Stimulated activated CD8-positive, alpha-beta memory T cell treated with anti-CD3 and anti-CD28 coated beads, Interleukin-12 subunit alpha, Interleukin-12 subunit beta, amount 100 ng/mL, for 1 hour (primary cell): ENCODE measurements around the gene PDCD7.
A peak's percentile ranks its signal among the peaks of the same experiment; 100 is the strongest.
"Not testable (repeated sequence)": the region's sequence is repeated elsewhere in the genome, so short reads cannot be mapped to it uniquely, and the experiment has no call there.

Experiments
- DNase-seq: peaks from one replicate; pipeline ENCODE4 v3.0.0-alpha.2; 2020; ENCODE audit warnings: low read depth

The PDCD7 gene

DNA sequence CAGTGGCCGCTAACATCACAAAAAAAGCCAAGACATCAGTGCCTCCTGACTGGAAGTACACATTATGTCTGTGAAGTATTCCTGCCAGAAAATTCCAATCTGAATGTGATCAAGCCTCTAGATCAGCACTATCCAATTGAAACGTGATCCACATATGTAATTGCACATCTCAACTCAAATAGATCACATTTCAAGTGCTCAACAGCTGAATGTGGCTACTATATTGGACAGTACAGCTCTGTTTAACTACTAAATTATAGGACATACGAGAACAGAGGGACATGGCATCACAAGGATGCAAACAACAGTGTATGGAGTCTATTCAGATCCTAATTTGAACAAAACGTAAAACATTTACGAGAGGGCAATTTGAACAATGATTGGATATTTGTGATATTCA lies 18.1 kb downstream of the PDCD7 start:
- DNase-seq = no peak

DNA sequence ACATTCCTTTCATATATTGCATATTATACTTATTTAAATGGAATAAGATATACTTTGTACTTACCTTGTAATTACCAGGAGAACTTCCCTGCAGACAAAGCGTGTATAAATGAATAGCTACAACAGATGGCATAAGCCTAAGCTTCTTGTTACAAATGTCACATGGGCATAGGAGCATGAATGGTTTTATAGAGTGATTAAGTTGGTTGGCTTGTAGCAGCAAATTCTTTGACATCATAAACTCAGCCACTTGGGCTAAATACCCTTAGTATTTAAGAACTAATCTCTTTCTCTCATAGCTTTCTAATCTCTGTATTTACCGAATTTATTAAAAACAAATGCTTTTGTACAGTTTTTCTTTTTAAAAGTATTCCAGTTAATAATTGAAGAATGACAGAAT lies 18.5 kb downstream of the PDCD7 start, which contains the start of gene UBAP1L:
TSS of gene UBAP1L (minus strand) at position 115 of the 400 bp plus-strand sequence. CDS start 8,985 bp downstream, outside the sequence.
- DNase-seq = no peak

DNA sequence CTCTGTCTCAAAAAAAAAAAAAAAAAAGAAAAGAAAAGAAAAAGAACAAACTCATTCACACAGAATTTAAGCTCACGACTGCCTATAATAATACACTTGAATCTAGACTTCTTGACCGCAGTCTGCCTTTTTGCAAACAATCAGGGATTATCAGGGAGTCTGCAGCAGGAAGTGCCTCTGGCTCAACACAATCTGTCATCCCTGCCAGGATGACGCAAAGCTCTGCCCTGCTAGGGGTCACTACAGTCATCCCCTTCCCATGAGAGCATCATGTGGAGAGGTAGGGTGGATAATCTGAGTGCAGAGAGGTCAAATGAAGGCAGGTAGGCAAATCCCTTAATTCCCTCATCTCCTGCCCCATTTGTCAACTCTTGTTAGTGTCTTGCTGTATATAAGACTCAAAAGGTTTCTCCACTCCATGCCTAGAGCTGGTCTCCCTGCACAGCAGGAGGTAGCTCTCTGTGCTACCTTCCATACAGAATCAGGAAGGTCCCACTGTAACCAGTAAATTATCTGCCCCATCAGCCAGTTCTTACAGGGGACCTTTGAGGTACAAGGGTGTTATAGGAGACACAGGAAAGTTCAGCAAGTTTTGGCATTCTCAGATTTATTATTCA lies 22.8 kb downstream of the PDCD7 start:
- no peak for DNase-seq

DNA sequence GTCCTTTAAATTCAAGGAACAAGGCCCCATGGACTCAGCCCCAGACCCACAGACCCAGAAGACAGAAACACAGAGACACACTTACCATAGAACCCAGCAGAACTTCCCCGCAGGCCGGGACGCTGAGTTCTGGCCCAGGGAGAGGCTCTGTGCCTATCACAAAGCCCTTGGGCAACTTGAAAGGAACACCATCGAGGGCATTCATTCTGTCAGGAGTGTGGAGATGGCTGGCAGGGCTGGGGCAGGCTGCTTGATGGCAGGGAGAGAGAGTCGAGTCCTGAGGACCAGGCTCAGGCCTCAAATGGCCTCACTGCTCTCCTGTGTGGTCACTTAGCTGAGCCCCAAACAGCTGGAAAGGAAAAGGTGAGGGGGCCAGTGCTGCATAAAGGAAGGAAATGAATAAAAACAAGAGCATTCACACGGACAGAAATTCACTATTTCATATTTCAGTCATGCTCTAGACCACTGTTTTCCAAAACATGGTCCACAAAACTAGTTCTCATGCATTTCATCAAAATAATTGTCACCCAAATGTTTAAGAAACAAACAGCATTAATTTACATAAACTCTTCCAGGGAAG lies 27.5 kb downstream of the PDCD7 start:
- DNase-seq = no peak

DNA sequence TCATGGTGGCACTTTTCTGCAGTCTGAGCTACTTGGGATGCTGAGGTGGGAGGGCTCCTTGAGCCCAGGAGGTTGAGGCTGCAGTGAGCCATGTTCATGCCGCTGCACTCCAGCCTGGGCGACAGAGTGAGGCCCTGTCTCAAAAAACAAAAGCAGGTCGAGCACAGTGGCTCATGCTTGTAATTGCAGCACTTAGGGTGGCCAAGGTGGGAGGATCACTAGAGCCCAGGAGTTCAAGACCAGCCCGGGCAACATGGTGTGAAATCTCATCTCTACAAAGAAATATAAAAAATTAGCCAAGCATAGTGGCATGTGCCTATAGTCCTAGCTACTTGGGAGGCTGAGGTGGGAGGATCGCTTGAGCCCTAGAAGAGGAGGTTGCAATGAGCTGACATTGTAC lies 28.6 kb downstream of the PDCD7 start:
- no peak for DNase-seq

DNA sequence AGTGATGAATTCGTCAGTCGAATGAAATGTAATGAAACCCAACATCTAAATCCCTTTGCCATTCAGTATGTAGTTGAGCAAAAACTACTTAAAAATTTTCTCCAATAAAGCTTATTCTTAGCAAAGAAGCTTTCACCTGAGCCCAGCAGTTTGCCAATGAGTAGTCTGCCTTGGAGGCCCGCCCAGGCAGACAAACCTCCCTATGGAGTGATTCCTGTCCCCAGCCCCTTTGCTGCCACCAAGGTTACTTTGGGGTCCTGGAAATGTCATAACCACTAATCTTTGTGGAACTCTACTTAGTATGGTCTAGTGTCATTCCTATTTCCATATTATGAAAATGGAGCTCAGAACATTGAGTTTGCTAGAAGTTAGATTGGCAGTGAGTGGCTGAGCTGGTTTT lies 30.7 kb downstream of the PDCD7 start:
- no peak for DNase-seq

DNA sequence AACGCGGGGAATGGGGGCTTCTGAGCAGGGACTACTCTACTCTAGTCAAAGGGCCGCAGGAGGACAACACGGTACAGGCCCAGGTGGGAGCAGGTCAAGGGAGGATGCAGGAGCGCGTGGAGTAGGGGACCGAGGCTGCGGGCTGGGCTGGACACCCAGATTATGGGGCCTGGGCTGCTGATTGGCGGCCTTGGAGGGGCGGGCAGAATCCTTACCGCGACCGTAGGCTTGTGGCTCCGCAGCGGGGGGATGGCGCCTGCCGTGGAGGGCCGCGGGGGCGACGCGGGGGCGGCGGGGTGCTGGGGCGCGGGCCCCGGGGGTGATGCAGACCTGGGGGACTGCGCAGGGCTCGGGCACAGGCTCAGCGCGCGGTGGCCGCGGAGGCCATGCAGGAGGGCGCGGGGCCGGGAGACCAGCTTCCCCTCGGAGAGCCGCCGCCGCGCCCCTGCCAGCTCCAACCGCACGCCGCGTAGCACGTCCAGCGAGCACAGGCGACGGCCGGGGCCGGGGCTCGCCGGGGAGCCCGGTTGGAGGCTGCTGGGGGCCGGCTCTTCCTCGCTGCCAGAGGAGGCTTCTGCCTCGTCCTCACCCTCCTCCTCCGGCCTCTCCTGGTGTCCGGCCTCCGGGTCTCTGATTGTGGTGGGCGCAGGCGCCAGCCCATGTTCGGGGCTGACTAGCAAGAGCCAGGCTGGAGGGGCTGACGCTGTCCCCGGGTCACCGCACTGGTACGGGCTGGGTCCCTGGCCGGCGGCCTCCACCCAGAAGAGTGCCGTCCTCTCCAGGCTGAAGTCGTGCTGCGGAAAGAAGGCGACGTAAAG lies 31.5 kb downstream of the PDCD7 start:
- no peak for DNase-seq

DNA sequence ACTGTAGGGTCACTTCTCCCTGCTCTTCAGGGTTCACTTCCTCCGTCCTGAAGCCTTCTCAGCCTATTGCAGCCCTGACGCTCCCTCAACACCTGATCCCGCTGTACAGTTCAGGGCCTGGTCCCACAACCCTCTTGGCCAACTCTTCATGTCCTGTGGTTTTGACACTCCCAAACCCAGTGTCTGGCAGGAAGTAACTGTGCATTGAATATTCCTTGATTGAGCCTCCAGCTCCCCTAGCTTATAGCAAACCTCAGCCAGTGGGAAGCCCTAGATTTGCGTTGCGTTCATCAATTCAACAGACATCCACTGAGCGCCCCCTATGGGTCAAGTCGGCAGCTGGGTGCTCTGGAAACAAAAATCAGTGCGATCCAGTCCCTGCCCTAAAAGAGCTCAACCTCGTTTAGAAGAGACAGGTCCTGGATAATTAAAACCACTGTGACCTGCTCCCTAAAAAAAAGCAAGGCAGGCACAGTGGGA lies 32.2 kb downstream of the PDCD7 start:
- DNase-seq = peak; percentile 12

DNA sequence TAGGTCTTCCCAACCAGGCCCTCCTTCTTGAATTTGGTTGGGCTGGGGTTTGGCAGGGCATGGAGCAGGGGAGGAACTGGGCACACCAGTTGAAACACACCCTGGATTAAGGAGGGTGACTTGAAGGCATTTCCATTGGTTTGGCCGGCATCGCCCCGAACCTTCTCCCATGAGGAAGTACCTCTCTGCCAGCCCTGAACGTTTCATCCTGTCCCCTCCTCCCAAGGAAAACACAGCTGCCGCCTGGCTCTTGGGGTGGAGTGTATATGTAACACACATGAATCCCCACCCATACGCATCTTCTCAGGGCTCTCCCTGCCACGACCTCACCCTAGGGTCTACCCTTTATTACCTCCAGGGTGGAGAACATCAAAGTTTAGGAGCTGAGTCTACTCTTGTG lies 33.2 kb downstream of the PDCD7 start:
- DNase-seq = no peak

DNA sequence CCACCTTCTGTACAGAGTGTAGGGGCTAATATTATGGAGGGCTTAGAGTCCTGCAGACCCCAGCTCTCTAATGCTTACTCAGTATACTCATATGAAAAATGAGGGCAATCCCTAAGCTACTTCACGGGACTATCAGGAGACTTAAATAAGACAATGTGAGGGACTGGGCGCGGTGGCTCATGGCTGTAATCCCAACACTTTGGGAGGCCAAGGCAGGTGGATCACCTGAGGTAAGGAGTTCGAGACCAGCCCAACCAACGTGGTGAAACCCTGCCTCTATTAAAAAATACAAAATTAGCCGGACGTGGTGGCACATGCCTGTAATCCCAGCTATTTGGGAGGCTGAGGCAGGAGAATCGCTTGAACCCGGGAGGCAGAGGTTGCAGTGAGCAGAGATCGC lies 33.8 kb downstream of the PDCD7 start:
- DNase-seq = not testable (repeated sequence)

DNA sequence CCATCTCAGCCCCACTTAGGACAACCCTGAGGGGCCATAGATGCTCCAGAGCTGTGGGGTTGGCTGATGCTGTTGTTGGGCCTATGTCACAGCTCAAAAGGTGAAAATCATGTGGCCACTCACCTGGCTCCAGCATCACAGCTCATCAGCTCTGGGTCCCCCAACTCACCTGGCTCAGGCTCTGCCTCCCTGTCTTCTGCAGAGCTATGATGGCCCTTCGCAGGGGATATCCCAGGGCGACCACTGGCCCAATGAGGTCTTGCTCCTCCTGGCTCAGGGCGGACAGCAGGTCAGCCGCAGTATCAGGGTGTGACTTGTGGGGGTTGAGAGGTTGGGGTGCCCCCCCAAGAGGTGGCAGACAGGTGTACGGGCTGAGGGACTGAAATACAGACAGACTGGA lies 34.3 kb downstream of the PDCD7 start:
- no peak for DNase-seq

DNA sequence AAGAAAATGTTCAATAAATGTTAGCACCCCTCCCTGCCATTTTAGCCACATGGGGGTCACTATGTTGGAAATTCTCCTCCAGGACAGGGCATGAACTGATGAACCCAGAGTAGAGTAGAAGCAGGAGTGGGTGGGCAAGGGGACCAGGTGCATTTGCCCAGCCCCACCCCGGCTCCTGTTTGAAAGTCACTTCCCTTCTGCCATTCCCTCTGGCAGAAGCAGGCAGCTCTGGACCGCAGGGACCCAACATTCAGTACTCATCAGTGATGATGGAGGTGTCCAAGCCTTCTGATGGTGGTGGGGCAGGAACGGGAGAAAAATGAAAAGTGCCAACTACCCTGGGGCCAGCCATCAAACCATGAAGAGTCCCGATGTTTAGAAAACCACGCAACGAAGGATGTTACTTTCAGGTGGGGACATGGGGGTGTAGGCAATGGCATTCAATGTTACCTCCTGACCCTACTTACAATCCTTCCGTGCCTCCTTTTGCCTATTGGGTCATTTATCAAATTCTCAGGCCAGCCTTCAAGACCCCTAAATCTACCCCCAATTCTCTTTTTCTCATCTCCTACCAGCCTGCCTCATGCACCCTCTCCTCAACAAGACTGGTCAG lies 35.9 kb downstream of the PDCD7 start:
- DNase-seq = no peak

DNA sequence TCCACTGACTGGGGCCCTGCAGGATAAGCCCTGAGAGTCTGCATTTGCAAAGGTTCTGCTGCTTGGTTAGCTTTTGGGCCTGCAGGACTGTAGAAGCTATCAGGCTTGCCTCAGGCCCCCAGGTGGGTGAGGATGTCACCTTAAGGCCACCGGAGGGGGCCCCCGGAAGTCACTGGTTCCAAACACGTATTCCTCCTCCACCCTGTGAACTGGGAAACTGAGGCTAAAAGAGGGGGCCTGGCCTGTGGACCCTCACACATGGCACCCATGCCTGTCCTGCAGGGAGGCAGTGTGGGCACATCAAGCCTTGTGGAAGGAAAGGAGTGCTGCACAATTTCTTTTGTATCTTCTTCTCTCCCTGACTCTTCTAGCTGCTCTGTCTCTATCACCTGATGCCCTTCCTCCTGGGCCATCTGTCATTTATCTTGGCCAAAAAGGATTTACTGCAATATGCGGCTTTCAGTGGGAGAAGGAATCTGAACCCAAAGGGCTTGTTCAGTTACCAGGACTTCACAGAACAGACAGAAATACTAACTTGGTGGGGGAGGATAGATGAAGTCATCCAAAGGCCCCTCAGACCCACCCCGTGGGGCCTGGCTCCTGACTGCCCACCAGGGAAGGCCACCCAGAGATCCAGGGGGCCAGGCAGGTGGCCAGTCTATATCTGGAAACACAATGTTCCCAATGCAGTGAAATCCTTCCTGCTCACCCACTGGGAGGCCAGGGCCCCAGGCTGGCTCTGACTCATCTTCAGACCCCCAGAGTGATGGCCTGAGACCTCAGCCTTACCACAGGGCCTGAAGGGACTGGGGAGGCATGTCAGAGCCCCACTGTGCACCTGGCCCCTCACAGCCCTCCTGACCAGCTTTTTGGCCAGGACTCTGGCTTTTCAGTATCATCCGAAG lies 36.9 kb downstream of the PDCD7 start:
- no peak for DNase-seq

DNA sequence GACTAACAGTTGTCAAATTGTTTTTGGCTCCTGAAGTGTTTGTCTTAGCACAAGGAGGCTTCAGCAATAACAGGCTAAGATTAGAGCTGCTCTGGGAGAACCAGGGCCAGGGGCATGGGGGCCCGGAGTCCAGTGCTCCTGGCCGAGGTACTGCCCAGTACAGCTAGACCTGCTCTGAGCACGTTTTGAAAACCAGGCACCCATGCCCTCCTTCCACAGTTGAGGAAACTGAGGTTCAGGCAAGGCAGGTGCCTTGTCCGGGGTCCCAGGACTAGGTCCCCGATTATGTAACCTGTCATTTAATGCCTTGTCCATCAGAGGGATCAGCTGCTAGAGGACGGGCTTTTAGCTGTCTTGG lies 37.9 kb downstream of the PDCD7 start:
- DNase-seq = no peak

DNA sequence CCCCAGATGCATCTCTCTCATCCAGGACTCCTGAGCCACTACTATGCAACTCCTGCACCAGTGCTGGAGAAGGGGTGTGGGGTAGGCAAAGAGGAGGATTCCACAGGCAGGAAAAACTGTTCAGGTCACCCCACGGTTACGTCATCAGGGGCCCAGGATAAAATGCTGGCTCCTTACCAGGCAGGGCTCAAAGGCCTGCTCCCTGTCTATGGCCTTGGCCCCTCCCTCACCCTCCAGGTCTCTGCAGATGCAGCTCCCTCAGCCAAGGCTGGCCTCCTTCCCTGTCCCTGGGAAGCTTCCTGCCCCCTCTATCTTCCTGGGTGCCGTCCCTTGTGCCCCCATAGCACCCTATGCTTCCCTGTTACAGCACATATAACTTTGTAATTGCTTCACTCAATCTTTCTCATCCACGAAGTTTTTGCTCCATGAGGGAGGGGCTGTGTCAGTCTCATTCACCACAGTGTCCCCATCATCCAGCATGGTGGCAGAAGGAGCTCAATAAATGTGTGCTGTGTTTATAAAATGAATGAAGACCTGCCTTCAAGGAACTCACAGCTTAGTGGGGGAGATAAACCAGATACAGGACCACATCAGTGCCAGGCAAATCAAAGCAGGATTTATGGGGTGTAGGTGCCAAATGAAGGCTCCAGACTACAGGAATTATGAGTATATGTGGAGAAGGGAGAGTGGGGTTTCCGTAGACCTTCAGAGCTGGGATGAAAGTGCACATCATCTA lies 38.4 kb downstream of the PDCD7 start:
- DNase-seq = no peak

DNA sequence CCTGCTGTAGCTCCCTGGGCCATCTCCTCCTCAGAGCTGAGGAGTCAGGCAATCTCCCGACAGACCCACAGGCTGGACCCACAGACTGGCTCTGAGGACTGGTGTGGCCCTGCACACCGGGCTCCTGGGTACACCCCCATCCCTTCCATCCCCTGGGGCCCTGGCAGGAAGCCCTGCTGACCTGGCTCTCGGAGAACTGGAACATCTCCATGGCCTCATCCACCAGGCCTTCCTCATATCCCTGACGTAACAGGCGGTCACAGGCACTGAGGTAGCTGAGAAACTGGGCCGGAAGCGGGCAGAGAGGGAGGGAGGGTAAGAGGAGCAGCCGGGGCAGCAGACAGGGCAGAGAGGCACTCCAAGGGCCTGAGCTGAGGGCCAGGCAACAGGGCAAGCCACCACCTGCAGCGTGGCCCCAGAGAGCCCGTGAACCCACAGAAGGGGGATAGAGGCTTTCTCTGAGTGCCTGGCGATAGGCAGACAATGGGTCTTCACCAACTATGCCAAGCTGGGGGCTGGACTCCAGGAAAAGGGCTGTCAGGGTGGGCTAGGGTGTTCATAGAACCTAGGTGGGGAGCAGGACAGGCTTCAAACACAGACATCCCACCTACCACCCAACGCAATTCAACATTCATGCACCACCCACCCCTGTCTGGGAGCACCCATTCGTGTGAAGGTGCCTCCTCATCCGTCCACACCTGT lies 39.2 kb downstream of the PDCD7 start:
- DNase-seq = no peak

DNA sequence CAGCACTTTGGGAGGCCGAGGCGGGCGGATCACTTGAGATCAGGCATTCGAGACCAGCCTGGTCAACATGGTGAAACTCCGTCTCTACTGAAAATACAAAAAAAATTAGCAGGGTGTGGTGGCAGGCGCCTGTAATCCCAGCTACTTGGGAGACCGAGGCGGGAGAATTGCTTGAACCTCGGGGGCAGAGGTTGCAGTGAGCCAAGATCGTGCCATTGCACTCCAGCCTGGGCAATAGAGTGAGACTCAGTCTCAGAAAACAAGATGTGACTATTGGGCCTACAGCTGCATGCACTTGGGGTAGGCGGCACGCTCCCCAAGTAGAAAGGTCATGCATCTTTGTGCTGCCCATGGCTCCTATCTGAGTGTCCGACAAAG lies 39.8 kb downstream of the PDCD7 start:
- DNase-seq = not testable (repeated sequence)

DNA sequence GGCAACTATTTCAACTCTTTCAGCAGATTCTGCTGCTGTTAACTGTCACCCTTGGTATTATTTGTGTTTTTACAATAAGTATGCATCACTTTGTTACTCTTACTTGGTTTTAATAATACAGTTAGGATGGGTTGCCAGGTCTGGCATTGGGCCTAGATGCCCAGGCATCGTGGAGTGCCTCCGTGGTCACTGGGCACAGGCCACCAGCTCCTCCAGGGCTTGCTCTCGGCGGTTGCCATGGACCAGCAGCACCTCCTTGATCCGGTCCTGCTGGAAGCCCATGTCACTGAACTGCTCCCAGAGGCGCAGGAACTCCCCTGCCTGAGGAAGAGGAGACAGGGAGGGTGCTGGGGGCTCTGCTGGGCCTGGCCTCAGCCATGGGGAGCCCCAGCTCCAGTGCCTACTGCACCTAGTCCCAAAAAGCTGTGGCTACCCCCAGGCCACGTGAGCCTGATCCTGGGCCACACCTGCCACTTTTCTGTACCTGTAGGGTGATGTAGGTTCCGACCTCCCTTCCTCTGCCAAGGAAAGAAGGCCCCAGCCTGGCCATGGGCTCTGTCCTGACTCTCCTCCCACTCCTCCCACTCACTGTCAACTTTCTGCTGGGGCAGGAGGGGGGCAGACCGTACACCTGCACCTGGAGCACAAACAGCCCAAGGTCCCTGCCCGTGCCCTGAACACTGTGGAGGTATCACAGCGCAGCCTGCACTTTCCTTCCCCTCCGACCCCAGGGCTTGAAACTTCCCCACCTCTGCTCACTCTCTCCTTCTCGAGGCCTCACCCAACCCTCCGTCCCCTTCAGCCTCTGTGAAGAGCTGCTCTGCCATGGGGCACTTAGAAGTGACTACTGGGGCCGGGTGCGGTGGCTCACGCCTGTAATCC lies 40.5 kb downstream of the PDCD7 start:
- no peak for DNase-seq
